ENCODE data around the gene PRPF8.

PRPF8 gene

GRCh38 chr17:1684378-1685189 lies at the start of gene PRPF8:
TSS of gene PRPF8 (minus strand) at chr17:1684867. CDS start at chr17:1684571, 296 bp downstream.
- TF ChIP-seq CTCF (conservative IDR thresholded peaks at IDR 0.05), result no peak
- H3K27ac ChIP-seq, result peak within 1 kb of the TSS; percentile 100

DNA sequence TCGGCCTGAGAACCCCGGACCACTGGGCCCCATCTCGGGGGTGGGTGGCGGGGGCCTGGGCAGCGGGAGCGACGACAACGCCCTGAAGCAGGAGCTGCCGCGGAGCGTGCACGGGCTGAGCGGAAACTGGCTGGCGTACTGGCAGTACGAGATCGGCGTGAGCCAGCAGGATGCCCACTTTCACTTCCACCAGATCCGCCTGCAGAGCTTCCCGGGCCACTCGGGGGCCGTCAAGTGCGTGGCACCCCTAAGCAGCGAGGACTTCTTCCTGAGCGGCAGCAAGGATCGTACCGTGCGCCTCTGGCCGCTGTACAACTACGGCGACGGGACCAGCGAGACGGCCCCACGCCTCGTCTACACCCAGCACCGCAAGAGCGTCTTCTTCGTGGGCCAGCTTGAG lies 49.1 kb upstream of the PRPF8 start:
- no peak for TF ChIP-seq CTCF (conservative IDR thresholded peaks at IDR 0.05)
- H3K27ac ChIP-seq, result no peak overlapping the region

- H3K27ac ChIP-seq, result no peak overlapping the region
- no peak for TF ChIP-seq CTCF (conservative IDR thresholded peaks at IDR 0.05)
These were observed 48.2 kb upstream of the PRPF8 start for GRCh38 chr17:1732833-1733321.

DNA sequence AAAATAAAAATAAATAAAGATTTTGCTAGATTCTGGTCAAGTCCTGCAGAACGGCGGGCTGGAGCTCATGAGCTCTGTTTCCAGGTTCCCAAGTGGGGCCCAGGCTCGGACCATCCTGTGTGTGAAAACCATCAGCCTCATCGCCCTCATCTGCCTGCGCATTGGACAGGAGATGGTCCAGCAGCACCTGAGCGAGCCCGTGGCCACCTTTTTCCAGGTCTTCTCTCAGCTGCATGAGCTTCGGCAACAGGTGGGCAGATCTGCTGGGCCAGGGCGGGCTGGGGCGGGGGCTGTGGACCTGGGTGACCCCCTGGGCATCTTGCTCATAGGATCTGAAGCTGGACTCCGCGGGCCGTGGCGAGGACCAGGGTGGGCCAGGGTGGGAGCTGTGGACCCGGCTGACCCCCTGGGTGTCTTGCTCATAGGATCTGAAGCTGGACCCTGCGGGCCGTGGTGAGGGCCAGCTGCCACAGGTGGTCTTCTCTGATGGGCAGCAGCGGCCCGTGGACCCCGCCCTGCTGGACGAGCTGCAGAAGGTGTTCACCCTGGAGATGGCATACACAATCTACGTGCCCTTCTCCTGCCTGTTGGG lies 47.7 kb upstream of the PRPF8 start:
- no peak overlapping the region for H3K27ac ChIP-seq
- TF ChIP-seq CTCF (conservative IDR thresholded peaks at IDR 0.05), result no peak

- no peak for TF ChIP-seq CTCF (conservative IDR thresholded peaks at IDR 0.05)
- H3K27ac ChIP-seq, result no peak overlapping the region
These were observed 46.5 kb upstream of the PRPF8 start for GRCh38 chr17:1731194-1731506.

GRCh38 chr17:1730326-1731193 lies 45.9 kb upstream of the PRPF8 start:
- no peak overlapping the region for H3K27ac ChIP-seq
- TF ChIP-seq CTCF (conservative IDR thresholded peaks at IDR 0.05), result no peak

- H3K27ac ChIP-seq, result no peak overlapping the region
- TF ChIP-seq CTCF (conservative IDR thresholded peaks at IDR 0.05), result no peak
These were observed 45.3 kb upstream of the PRPF8 start for GRCh38 chr17:1729966-1730325.
